DND-41 (cell line): ENCODE measurements around the gene STAB2.

Experiments used
- ATAC-seq: fragments of 200-7000 bp; cut with Tn5 transposase; 3 replicates; pipeline ENCODE4 v1.9.1; 2021; ENCODE audit warnings: low read depth; ENCODE audit not compliant: insufficient read depth
- DNase-seq: peaks from one replicate; pipeline ENCODE4 v3.0.0-alpha.2; 2020
- H2AFZ ChIP-seq: 2 replicates; pipeline ENCODE4 v1.6.0; 2012; ENCODE audit warnings: low read depth, low read length
- H3K27ac ChIP-seq: 2 replicates; pipeline ENCODE4 v1.5.1; 2012; ENCODE audit warnings: low read length, inconsistent platforms
- H3K27me3 ChIP-seq: fragments of 200-600 bp; sonication (generic); 2 replicates; pipeline ENCODE4 v1.6.0; 2012; ENCODE audit warnings: low read length, mild to moderate bottlenecking, inconsistent platforms; ENCODE audit not compliant: insufficient read depth, poor library complexity
- H3K36me3 ChIP-seq: 2 replicates; pipeline ENCODE4 v1.5.1; 2012; ENCODE audit warnings: low read length, inconsistent platforms; ENCODE audit not compliant: insufficient read depth
- H3K4me1 ChIP-seq: 2 replicates; pipeline ENCODE4 v1.5.1; 2012; ENCODE audit warnings: mild to moderate bottlenecking, low read length; ENCODE audit not compliant: insufficient read depth
- H3K4me2 ChIP-seq: 2 replicates; pipeline ENCODE4 v1.6.0; 2012; ENCODE audit warnings: mild to moderate bottlenecking, moderate library complexity, low read length, inconsistent platforms; ENCODE audit not compliant: insufficient read depth
- H3K4me3 ChIP-seq, 2 experiments: fragments of 200-600 bp in 1 of 2; shearing (Covaris generic) in 1 of 2; 2 replicates each; pipeline ENCODE4 v1.5.1; 2012 to 2016; ENCODE audit warnings: inconsistent platforms in 2 of 2, low read length in 2 of 2, mild to moderate bottlenecking in 2 of 2, low read depth in 1 of 2, moderate library complexity in 1 of 2
- H3K79me2 ChIP-seq: 2 replicates; pipeline ENCODE4 v1.6.0; 2012; ENCODE audit warnings: low read length, inconsistent platforms; ENCODE audit not compliant: insufficient read depth
- H3K9ac ChIP-seq: 2 replicates; pipeline ENCODE4 v1.6.0; 2012; ENCODE audit warnings: low read depth, mild to moderate bottlenecking, inconsistent platforms, low read length, moderate library complexity
- H3K9me3 ChIP-seq: 2 replicates; pipeline ENCODE4 v1.5.1; 2012; ENCODE audit warnings: low read length, moderate library complexity, mild to moderate bottlenecking, inconsistent platforms; ENCODE audit not compliant: insufficient read depth, severe bottlenecking
- H4K20me1 ChIP-seq: 2 replicates; pipeline ENCODE4 v1.6.0; 2012; ENCODE audit warnings: low read length; ENCODE audit not compliant: insufficient read depth
- EZH2 ChIP-seq: IDR thresholded peaks from 3 replicates; pipeline ENCODE4 v1.6.1; 2012; ENCODE audit warnings: borderline replicate concordance, low read depth, mild to moderate bottlenecking, moderate library complexity, low read length, inconsistent platforms; ENCODE audit not compliant: severe bottlenecking
- TF ChIP-seq, protein P1 (sequence below): IDR thresholded peaks from 2 replicates; pipeline ENCODE4 v1.5.1; 2012; ENCODE audit warnings: borderline replicate concordance, low read length, moderate library complexity, mild to moderate bottlenecking; ENCODE audit not compliant: poor library complexity, severe bottlenecking; ENCODE audit errors: extremely low read depth

Gene STAB2

DNA sequence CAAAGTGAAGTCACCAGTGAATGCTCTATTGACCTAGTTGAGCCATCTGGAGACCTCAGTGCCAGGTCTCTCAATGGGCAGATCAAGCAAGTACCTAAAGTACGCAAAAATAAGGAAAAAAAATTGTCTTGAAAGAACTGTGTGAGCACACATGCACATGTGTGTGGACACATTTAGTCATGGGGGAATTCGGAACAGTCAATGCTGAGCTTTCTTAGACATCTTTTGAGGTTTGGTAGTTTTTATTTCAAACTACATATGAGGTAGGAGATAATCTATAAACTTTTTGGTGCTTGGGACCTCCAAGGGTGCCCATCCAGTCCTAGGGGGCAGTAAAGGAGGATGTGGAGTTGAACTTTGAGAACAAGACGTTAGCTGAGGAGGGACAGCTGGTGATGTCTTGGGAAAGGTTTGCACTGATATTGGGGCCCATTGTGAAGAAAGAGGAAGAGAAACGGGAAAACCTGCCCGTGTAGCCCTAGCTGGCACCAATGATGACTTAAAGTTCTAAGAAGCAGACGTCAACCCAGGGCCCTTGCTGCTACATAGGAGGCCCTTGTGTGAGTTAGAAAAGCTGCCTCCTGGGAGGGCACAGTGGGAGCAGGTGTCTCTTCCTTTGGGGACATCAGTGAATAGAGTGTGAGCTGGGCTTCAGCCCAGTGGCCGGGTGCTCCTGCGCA is 129.6 kb downstream of the STAB2 start:
- H3K27ac ChIP-seq: no peak overlapping the region
- no peaks in the 10 kb centered on the region for H3K27me3 ChIP-seq
- H3K4me2 ChIP-seq: no peak overlapping the region
- H3K36me3 ChIP-seq: no peaks in the 10 kb centered on the region
- no peak for ATAC-seq
- H3K4me1 ChIP-seq: no peaks in the 10 kb centered on the region
- no peaks in the 10 kb centered on the region for H3K79me2 ChIP-seq
- H3K9ac ChIP-seq: no peak overlapping the region
- no peaks in the 10 kb centered on the region for H3K9me3 ChIP-seq
- no peak overlapping the region for H3K4me3 ChIP-seq
- DNase-seq: no peak
- no peak for TF ChIP-seq EZH2
- TF ChIP-seq, protein P1, sequence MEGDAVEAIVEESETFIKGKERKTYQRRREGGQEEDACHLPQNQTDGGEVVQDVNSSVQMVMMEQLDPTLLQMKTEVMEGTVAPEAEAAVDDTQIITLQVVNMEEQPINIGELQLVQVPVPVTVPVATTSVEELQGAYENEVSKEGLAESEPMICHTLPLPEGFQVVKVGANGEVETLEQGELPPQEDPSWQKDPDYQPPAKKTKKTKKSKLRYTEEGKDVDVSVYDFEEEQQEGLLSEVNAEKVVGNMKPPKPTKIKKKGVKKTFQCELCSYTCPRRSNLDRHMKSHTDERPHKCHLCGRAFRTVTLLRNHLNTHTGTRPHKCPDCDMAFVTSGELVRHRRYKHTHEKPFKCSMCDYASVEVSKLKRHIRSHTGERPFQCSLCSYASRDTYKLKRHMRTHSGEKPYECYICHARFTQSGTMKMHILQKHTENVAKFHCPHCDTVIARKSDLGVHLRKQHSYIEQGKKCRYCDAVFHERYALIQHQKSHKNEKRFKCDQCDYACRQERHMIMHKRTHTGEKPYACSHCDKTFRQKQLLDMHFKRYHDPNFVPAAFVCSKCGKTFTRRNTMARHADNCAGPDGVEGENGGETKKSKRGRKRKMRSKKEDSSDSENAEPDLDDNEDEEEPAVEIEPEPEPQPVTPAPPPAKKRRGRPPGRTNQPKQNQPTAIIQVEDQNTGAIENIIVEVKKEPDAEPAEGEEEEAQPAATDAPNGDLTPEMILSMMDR: no peak
- no peaks in the 10 kb centered on the region for H4K20me1 ChIP-seq
- H2AFZ ChIP-seq: no peak overlapping the region

DNA sequence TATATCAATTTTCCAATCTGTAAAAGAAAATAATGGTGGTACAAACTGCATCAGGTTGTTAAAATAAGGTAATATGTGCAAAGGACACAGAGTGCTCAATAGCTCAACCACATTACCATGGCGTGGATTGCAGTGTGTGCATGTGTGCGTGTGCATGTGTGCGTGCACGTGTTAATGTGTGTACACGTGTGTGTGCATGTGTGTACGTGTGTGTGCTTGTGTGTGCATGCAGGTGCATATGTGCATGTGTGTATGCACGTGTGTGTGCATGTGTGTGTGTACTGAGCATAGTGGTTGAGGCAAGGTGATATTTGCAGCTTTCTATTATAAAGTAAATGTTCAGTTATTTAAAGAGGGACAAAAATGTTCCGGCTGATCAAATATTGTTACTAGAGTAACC is 138.3 kb downstream of the STAB2 start:
- Histone ChIP-seq H3K4me3 (no peak overlapping the region), H3K27me3 (no peaks in the 10 kb centered on the region), H3K9me3 (no peaks in the 10 kb centered on the region), H3K9ac (no peak overlapping the region), H3K36me3 (no peaks in the 10 kb centered on the region), H3K27ac (no peak overlapping the region), H3K4me1 (no peaks in the 10 kb centered on the region), H4K20me1 (no peaks in the 10 kb centered on the region), H3K4me2 (no peak overlapping the region), H3K79me2 (no peaks in the 10 kb centered on the region), H2AFZ (no peak overlapping the region)
- DNase-seq (no peak), ATAC-seq (no peak)
- TF ChIP-seq, protein P1: no peak
- TF ChIP-seq EZH2: no peak

DNA sequence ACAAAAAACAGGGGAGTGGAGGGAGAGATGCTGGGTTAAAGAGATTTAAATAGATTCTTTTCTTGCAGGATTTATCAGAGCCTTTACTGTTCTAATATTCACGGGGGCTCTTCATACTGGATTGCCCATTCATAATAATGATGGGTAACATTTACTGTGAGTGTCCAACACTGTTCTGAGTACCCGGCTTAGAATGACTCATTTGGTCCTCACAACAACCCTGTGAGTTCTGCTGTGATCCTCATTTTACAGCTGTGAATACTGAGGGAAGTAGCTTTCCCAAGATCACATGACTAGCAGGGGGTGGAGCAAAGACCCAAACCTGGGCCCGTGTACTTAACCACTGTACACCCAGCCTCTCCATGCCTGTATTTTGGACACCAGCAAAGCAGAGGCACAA is 140.6 kb downstream of the STAB2 start:
- Histone ChIP-seq H3K27me3 (no peaks in the 10 kb centered on the region), H3K4me2 (no peak overlapping the region), H3K79me2 (no peaks in the 10 kb centered on the region), H3K4me3 (no peak overlapping the region), H3K27ac (no peak overlapping the region), H3K9me3 (peaks cover 5% of the 10 kb centered on the region), H3K4me1 (no peaks in the 10 kb centered on the region), H3K9ac (no peak overlapping the region), H4K20me1 (no peaks in the 10 kb centered on the region), H3K36me3 (no peaks in the 10 kb centered on the region), H2AFZ (no peak overlapping the region)
- TF ChIP-seq, protein P1: no peak
- TF ChIP-seq EZH2: no peak
- DNase-seq (no peak), ATAC-seq (no peak)

DNA sequence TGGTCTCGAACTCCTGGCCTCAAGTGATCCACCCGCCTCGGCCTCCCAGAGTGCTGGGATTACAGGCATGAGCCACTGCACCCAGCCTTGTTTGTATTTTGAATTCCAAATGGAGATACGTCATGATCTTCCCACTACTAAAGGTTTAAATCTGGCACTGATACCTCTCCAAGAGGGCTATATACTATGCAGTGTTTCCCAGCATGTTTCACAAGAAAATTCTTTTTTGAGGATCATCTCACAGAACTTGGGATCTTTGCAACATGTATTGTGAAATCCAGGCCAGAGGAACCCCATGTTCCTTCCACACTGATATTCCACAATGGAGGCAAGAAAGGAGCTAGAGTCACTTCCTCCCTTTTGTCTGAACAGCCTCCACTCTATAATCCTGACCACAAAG is 141.2 kb downstream of the STAB2 start:
- Histone ChIP-seq H3K9me3 (peaks cover 8% of the 10 kb centered on the region), H3K4me2 (no peak overlapping the region), H3K27ac (no peak overlapping the region), H3K79me2 (no peaks in the 10 kb centered on the region), H3K4me3 (no peak overlapping the region), H2AFZ (no peak overlapping the region), H3K27me3 (no peaks in the 10 kb centered on the region), H3K36me3 (no peaks in the 10 kb centered on the region), H3K9ac (no peak overlapping the region), H3K4me1 (no peaks in the 10 kb centered on the region), H4K20me1 (no peaks in the 10 kb centered on the region)
- TF ChIP-seq, protein P1: no peak
- TF ChIP-seq EZH2: no peak
- ATAC-seq (no peak), DNase-seq (no peak)
